HEK293T (cell line): ENCODE data around the gene STRADB.

ENCODE experiments used
- BHLHE40 ChIP-seq: fragments of 450-650 bp; IDR thresholded peaks from 2 replicates; pipeline ENCODE4 v1.6.1; 2016; ENCODE audit warnings: mild to moderate bottlenecking, moderate library complexity, borderline replicate concordance
- FOXK2 ChIP-seq: fragments of 450-650 bp; IDR thresholded peaks from 2 replicates; pipeline ENCODE4 v1.6.1; 2016; ENCODE audit warnings: mild to moderate bottlenecking
- FOXM1 ChIP-seq: fragments of 450-650 bp; IDR thresholded peaks from 2 replicates; pipeline ENCODE4 v1.6.1; 2017; ENCODE audit warnings: mild to moderate bottlenecking, borderline replicate concordance
- HDGF ChIP-seq: fragments of 450-650 bp; IDR thresholded peaks from 2 replicates; pipeline ENCODE4 v1.6.1; 2017; ENCODE audit warnings: antibody characterized with exemption, borderline replicate concordance
- PKNOX1 ChIP-seq: fragments of 450-650 bp; IDR thresholded peaks from 2 replicates; pipeline ENCODE4 v1.6.1; 2016
- SP1 ChIP-seq: fragments of 450-650 bp; IDR thresholded peaks from 2 replicates; pipeline ENCODE4 v1.6.1; 2017
- SUZ12 ChIP-seq: fragments of 450-650 bp; IDR thresholded peaks from 2 replicates; pipeline ENCODE4 v1.6.1; 2016; ENCODE audit warnings: mild to moderate bottlenecking
- TARDBP ChIP-seq: fragments of 450-650 bp; IDR thresholded peaks from 2 replicates; pipeline ENCODE4 v1.6.1; 2016
- ZNF384 ChIP-seq: fragments of 450-650 bp; IDR thresholded peaks from 2 replicates; pipeline ENCODE4 v1.6.1; 2016

- TF ChIP-seq FOXM1 (no peak), SUZ12 (no peak), ZNF384 (no peak), BHLHE40 (no peak), TARDBP (no peak), HDGF (no peak), SP1 (no peak), FOXK2 (no peak), PKNOX1 (no peak)
Observed at GRCh38 chr2:201404699-201405280, 46.8 kb upstream of the STRADB start.
